ENCODE data around the gene SERPINB10. TPM values are rescaled to one million over a fixed set of nuclear protein-coding genes. Genes with fewer than 3 reads are reported as not detected.

The SERPINB10 gene
- total and polyA plus RNA-seq, 9 of the 15 experiments (the other 6 are each of a cell fraction or from before 2014, with no cell fraction given): not detected

- TF ChIP-seq SFPQ (IDR thresholded peaks at IDR 0.05; ENCODE audit: low read depth, low read length) (no peak), TFAP4 (CRISPR knock-in tag; IDR thresholded peaks at IDR 0.05; ENCODE audit: borderline replicate concordance) (no peak), LARP7 (IDR thresholded peaks at IDR 0.05) (no peak), UBTF (IDR thresholded peaks at IDR 0.05; ENCODE audit: borderline replicate concordance in 1 of 2, low read depth in 2 of 2, low read length in 2 of 2) (no peak), HMGN3 (IDR thresholded peaks at IDR 0.05; ENCODE audit: borderline replicate concordance, extremely low read depth, insufficient read length, low read depth, low read length) (no peak), ELK3 (CRISPR knock-in tag; IDR thresholded peaks at IDR 0.05) (no peak)
Measured at GRCh38 chr18:63881851-63882250, 25.9 kb upstream of the SERPINB10 start (continued).
